Mesendoderm (in vitro differentiated cells): ENCODE data around the gene MMP7.

ENCODE experiments used
- DNase-seq: peaks from one replicate; pipeline ENCODE4 v3.0.0; 2013
- H2AK5ac ChIP-seq: 2 replicates; pipeline ENCODE4 v1.6.1; 2013; ENCODE audit warnings: low read length, inconsistent platforms
- H2BK120ac ChIP-seq: 2 replicates; pipeline ENCODE4 v1.6.1; 2013; ENCODE audit warnings: low read depth, mild to moderate bottlenecking, low read length, moderate library complexity, mixed read lengths
- H2BK15ac ChIP-seq: replicated peaks from 2 replicates; pipeline ENCODE4 v1.6.1; 2013; ENCODE audit warnings: low read depth, mild to moderate bottlenecking, moderate library complexity
- H2BK5ac ChIP-seq: 2 replicates; pipeline ENCODE4 v1.6.1; 2013; ENCODE audit warnings: low read length, inconsistent platforms
- H3K18ac ChIP-seq: 2 replicates; pipeline ENCODE4 v1.6.1; 2013; ENCODE audit warnings: mild to moderate bottlenecking, low read length, mixed read lengths
- H3K23ac ChIP-seq: one replicate; pipeline ENCODE4 v1.6.1; 2013; ENCODE audit warnings: low read length
- H3K27ac ChIP-seq: 2 replicates; pipeline ENCODE4 v1.5.1; 2013; ENCODE audit warnings: low read depth, mild to moderate bottlenecking, inconsistent platforms, low read length, moderate library complexity
- H3K27me3 ChIP-seq: 2 replicates; pipeline ENCODE4 v1.6.1; 2013; ENCODE audit warnings: low read length, control low read depth, mild to moderate bottlenecking, inconsistent platforms; ENCODE audit not compliant: insufficient read depth, poor library complexity
- H3K36me3 ChIP-seq: 2 replicates; pipeline ENCODE4 v1.6.1; 2013; ENCODE audit warnings: low read length, inconsistent platforms; ENCODE audit not compliant: control insufficient read depth, insufficient read depth
- H3K4ac ChIP-seq: one replicate; pipeline ENCODE4 v1.6.1; 2013; ENCODE audit warnings: low read depth, mild to moderate bottlenecking, low read length, moderate library complexity
- H3K4me1 ChIP-seq: 2 replicates; pipeline ENCODE4 v1.6.1; 2013; ENCODE audit warnings: low read depth, low read length, inconsistent platforms; ENCODE audit not compliant: control insufficient read depth
- H3K4me2 ChIP-seq: 2 replicates; pipeline ENCODE4 v1.6.1; 2013; ENCODE audit warnings: low read length
- H3K4me3 ChIP-seq: 2 replicates; pipeline ENCODE4 v1.5.1; 2013; ENCODE audit warnings: mild to moderate bottlenecking, low read length
- H3K56ac ChIP-seq: one replicate; pipeline ENCODE4 v1.6.1; 2013; ENCODE audit warnings: low read length
- H3K79me1 ChIP-seq: 2 replicates; pipeline ENCODE4 v1.6.1; 2013; ENCODE audit warnings: low read length, inconsistent platforms
- H3K79me2 ChIP-seq: 2 replicates; pipeline ENCODE4 v1.6.1; 2013; ENCODE audit warnings: mild to moderate bottlenecking, low read length; ENCODE audit not compliant: control insufficient read depth, insufficient read depth
- H3K9ac ChIP-seq: 2 replicates; pipeline ENCODE4 v1.6.1; 2013; ENCODE audit warnings: low read length, inconsistent platforms
- H4K5ac ChIP-seq: one replicate; pipeline ENCODE4 v1.6.1; 2013; ENCODE audit warnings: low read length
- H4K8ac ChIP-seq: one replicate; pipeline ENCODE4 v1.6.1; 2013; ENCODE audit warnings: low read depth, mild to moderate bottlenecking, control low read depth, low read length, moderate library complexity
- WGBS: extraction: QIAGEN DNeasy Blood & Tissue Kit; methylation state at CpG from one replicate; pipeline ENCODE4 v1.1.7; 2013; ENCODE audit warnings: low lambda C conversion rate, missing lambda C conversion rate; ENCODE audit not compliant: insufficient coverage; ENCODE audit errors: extremely low coverage; 5-methylcytosine and 5-hydroxymethylcytosine counted together

Gene MMP7

DNA sequence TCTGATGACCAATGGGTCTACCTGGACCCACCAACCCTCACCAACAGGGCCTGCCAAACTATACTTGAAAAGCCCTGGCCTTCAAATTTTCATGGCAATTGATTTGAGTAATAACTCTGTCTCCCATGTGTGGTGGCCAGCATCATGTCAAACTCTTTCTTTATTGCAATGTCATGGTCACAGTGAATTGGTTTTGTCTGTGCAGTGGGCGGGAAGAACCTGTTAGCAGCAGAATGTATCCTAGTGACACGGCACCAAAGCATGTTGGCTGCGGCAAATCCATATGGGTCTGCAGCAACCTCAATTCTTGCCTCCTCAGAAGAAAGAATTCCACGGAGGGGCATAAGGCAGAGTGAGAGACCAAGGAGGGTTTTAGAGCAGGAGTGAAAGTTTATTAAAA is 58.4 kb downstream of the MMP7 start:
- Histone ChIP-seq H3K9ac (no peak overlapping the region), H3K56ac (no peak overlapping the region), H3K27ac (no peak overlapping the region), H2BK5ac (no peak overlapping the region), H3K4me1 (peaks cover under 1% of the 10 kb centered on the region), H3K4me3 (no peak overlapping the region), H3K4me2 (no peak overlapping the region), H2AK5ac (no peak overlapping the region), H2BK15ac (no peak overlapping the region), H3K4ac (no peak overlapping the region), H3K79me2 (no peaks in the 10 kb centered on the region), H3K27me3 (no peaks in the 10 kb centered on the region), H3K79me1 (no peaks in the 10 kb centered on the region), H4K5ac (no peak overlapping the region), H3K36me3 (no peaks in the 10 kb centered on the region), H3K23ac (no peak overlapping the region), H3K18ac (no peak overlapping the region), H4K8ac (no peak overlapping the region), H2BK120ac (no peak overlapping the region)
- no CpG with 5 or more reads among the region's 4 CpGs for WGBS
- no peak for DNase-seq

DNA sequence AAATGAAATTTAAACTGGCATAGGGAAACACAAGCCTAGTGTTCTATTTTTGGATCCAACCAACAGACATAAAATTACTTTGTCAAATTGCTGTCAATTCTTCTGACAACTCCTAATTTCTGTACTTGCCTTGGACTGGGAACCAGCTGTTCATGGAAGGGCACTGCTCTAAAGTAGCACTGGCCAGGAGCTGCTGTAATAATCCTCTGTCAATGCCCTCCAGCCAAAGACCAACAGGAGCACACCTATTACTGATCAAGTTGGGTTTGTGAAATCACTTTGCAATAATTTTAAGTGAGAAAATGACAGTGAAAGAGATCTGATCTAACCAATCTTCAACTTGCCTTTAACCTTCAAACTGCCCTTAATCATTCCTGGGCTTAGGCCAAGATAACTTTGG is 59.1 kb downstream of the MMP7 start:
- Histone ChIP-seq H3K79me2 (no peaks in the 10 kb centered on the region), H3K27ac (no peak overlapping the region), H2AK5ac (no peak overlapping the region), H2BK5ac (no peak overlapping the region), H3K18ac (no peak overlapping the region), H3K4me2 (no peak overlapping the region), H4K8ac (no peak overlapping the region), H2BK120ac (no peak overlapping the region), H3K56ac (no peak overlapping the region), H2BK15ac (no peak overlapping the region), H3K23ac (no peak overlapping the region), H3K4me3 (no peak overlapping the region), H3K27me3 (no peaks in the 10 kb centered on the region), H4K5ac (no peak overlapping the region), H3K79me1 (no peaks in the 10 kb centered on the region), H3K4ac (no peak overlapping the region), H3K4me1 (no peaks in the 10 kb centered on the region), H3K9ac (no peak overlapping the region), H3K36me3 (no peaks in the 10 kb centered on the region)
- no peak for DNase-seq
